ENCODE results near the gene HDAC6.
"Not testable (repeated sequence)": the region's sequence is repeated elsewhere in the genome, so short reads cannot be mapped to it uniquely, and the experiment has no call there.

HDAC6 gene

GRCh38 chrX:48823053-48823452 lies 21.2 kb downstream of the HDAC6 start:
- in situ Hi-C loops (cut with MboI; ENCODE audit: low sequenced_read_pairs), result no loop called here

GRCh38 chrX:48824066-48824465 lies 22.2 kb downstream of the HDAC6 start:
- in situ Hi-C loops (cut with MboI; ENCODE audit: low sequenced_read_pairs), result no loop called here

DNA sequence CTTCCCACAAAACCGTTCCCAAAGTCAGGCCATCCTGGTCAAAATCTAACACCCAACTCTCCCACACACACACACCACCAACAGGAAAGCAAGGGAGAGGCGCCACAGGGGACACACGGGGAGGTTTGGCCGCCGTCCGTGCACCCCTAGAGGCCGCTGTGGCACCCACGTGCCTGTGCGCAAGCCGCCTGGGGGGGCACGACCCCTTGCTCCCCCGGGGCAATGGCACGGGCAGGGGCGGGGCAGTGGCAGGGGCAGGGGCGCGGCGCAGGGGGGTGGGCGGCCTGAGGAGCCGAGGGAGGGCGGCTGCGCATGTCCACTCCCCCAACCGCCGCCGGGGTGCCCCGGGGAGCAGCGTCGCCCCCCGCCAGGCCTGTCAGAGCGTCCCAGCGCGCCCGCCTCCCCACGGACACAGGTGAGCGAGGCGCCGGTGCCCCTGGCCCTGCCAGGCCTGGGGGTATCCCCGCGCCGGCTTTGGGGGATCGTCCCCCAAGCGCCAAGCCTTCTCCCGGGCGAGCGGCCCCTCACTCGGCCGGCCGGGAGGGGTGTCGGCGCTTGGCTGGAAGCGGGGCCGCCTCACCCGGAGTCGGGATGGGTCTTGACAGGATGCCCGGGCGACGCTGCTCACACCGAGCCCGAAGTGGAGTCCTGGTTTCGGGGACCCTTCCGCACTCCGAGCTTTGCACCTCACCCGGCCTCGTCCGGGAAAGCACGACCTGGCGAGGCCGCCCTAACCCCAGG lies 24.4 kb downstream of the HDAC6 start, which contains the start of gene ERAS:
TSS of gene ERAS (plus strand) at position 379 of the 741 bp plus-strand sequence. CDS start 2,611 bp downstream, outside the sequence.
- in situ Hi-C loops (cut with MboI; ENCODE audit: low sequenced_read_pairs), result no loop called here

DNA sequence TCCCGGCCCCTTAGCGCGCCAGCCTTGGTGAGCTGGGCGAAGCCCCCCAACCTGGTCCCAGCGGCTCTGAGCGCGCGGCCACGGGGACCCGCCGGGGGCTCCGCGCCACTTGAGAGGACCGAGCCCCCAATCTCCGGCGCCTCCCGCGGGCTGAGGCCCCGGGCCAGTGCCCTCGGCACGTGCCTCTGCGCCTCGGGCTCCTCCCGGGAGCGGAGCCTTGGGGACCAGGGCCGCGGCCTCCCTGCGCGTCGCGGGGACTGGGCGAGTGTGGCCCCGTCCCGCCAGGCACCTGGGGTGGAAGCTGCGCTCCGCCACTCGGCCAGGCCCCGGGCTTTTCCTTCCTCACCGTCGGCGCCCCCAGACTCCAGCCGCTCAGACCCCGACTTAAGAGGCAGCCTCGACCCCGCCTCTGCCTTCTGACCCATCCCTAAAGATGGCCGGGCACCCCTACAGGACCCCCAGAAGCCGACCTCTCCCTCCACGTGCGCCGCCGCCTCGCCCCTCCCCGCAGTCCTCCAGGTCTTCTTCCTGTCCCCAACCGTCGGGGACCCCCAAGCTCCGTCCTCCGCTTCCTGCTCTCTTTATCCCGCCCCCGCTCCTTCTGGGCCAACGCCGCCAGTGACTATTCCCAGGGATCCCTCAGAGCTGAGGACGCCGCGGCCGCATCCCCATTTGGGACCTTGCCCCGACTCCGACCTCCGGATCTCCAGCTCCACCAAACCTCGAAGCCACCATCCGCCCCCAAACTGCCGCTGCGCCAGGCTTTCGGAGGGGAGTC lies 25.2 kb downstream of the HDAC6 start:
- in situ Hi-C loops (cut with MboI; ENCODE audit: low sequenced_read_pairs), result no loop called here

DNA sequence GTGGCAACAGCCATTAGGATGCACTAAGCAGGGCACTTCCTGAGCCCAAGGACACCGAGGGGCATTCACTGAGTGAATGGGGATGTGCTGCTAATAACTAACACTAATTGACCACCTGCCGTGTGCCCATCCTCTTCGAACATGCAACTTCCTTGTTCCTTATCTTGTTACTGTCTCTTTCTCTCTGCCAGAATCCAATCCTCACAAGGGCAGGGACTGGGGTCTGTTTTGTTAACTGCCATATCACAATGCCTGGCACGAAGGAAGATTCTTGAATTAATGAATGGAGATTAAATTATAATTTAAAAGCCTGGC lies 25.7 kb downstream of the HDAC6 start:
- in situ Hi-C loops (cut with MboI; ENCODE audit: low sequenced_read_pairs), result no loop called here

DNA sequence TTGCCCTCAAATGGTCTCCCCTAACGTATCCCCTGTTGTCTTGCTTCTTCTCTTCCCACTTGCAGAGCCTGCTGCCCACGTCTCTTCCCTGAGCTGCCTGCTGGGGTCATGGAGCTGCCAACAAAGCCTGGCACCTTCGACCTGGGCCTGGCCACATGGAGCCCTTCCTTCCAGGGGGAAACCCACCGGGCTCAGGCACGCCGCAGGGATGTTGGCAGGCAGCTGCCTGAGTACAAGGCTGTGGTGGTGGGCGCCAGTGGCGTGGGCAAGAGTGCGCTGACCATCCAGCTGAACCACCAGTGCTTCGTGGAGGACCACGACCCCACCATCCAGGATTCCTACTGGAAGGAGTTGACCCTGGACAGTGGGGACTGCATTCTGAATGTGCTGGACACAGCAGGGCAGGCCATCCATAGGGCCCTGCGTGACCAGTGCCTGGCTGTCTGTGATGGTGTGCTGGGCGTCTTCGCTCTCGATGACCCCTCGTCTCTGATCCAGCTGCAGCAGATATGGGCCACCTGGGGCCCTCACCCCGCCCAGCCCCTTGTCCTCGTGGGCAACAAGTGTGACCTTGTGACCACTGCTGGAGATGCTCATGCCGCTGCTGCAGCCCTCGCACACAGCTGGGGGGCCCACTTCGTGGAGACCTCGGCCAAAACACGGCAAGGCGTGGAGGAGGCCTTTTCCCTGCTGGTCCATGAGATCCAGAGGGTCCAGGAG lies 27.3 kb downstream of the HDAC6 start:
- in situ Hi-C loops (cut with MboI; ENCODE audit: low sequenced_read_pairs), result no loop called here

DNA sequence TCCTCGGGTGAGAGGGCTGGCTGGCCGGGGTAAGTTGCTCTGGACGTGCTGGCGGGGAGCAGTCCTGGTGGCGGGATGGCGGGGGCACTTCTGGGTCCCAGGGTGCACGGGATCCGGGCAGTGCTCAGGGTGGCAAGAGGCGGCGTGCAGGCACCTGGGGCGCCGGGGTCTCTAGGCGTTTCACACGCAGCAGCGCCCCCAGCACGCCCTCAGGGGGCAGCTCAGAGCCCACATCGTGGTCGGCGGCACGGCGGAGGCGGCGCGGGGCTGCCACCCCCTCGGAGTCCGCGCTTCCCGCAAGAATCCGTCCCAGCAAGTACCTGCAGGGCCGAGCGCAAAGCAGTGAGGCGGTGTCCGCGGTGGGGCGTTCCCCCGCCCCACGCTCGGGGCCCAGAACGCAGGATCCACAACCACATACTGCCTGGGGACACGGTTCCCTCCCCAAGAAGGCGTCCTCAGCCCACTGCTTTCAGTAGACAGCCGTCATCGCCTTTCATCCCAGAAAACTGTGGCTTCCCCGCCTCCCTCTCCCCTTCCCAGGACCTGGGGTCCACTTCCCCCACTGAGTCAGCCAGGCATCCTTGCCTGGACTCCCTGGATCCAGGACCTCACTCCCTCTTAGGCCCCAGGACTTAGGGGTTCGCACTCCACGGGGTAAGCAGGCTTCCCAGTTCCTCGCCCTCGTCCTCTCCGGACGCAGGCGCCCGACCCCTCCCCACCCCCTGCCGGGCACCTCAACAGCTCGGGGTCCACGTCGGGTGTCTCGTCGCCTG lies 29.5 kb downstream of the HDAC6 start:
- in situ Hi-C loops (cut with MboI; ENCODE audit: low sequenced_read_pairs), result no loop called here

DNA sequence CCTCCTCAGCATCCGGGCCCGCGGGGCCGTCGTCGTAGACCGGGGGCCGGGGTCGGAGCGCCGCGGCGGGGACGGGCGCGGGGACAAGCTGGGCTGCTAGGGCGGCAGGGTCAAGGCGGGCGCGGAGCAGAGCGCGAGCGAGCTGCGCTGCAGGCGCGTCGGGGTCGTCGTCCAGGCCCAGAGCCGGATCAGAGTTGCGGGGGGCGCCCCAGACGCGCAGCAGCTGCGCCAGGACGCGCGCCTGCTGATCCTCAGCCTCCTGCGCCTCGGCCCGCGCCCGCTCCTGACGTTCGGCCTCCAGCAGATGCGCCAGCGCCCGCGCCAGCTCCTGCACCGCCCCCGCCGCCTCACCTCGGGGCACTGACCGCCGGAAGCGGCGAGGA lies 30.0 kb downstream of the HDAC6 start:
- in situ Hi-C loops (cut with MboI; ENCODE audit: low sequenced_read_pairs), result no loop called here

- in situ Hi-C loops (cut with MboI; ENCODE audit: low sequenced_read_pairs), result no loop called here
Measured at GRCh38 chrX:48833542-48834138, 31.8 kb downstream of the HDAC6 start.

GRCh38 chrX:48834383-48834709 lies 32.5 kb downstream of the HDAC6 start:
- in situ Hi-C loops (cut with MboI; ENCODE audit: low sequenced_read_pairs), result no loop called here

GRCh38 chrX:48835524-48836329 lies 33.9 kb downstream of the HDAC6 start, which contains the start of gene PCSK1N:
PCSK1N (minus strand) TSS chrX:48835610; CDS start chrX:48835532, 78 bp downstream.
- in situ Hi-C loops (cut with MboI; ENCODE audit: low sequenced_read_pairs), result no loop called here

GRCh38 chrX:48839686-48840085 lies 37.8 kb downstream of the HDAC6 start:
- in situ Hi-C loops (cut with MboI; ENCODE audit: low sequenced_read_pairs), result no loop called here

GRCh38 chrX:48848847-48849246 lies 47.0 kb downstream of the HDAC6 start:
- in situ Hi-C loops (cut with MboI; ENCODE audit: low sequenced_read_pairs), result no loop called here

DNA sequence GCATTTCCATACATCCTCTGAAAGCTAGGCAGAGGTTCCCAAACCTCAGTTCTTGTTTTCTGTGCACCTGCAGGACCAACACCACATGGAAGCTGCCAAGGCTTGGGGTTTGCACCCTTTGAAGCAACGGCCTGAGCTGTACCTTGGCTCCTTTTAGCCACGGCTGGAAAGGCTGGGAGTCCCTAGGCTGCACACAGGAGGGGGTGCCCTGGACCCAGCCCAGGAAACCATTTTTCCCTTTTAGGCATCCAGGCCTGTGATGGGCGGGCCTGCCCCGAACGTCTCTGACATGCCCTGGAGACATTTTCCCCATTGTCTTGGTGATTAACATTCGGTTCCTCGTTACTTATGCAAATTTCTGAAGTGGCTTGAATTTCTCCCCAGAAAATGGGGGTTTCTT lies 51.0 kb downstream of the HDAC6 start:
- in situ Hi-C loops (cut with MboI; ENCODE audit: low sequenced_read_pairs), result no loop called here

- in situ Hi-C loops (cut with MboI; ENCODE audit: low sequenced_read_pairs), result not testable (repeated sequence)
Measured at GRCh38 chrX:48853494-48853893, 51.6 kb downstream of the HDAC6 start.

- in situ Hi-C loops (cut with MboI; ENCODE audit: low sequenced_read_pairs), result not testable (repeated sequence)
Measured at GRCh38 chrX:48854121-48854804, 52.4 kb downstream of the HDAC6 start.

DNA sequence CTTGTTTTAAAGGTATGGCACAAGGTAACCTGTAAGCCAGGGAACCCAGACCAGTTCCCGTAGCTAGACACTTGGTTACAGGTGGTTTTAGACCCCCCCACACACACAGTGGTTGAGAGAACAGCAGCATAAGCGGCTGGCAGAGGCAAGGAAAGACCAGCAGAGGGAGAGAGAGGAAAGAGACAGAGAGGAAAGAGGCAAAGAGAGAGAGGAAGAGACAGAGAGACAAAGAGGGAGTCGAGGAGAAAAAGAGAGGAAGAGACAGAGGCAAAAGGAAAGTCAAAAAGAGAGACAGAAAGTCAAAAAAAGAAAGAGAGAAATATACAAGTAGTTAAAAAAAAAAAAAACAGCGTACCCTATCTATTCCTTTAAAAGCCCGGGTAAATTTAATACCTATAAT lies 53.0 kb downstream of the HDAC6 start:
- in situ Hi-C loops (cut with MboI; ENCODE audit: low sequenced_read_pairs), result no loop called here

DNA sequence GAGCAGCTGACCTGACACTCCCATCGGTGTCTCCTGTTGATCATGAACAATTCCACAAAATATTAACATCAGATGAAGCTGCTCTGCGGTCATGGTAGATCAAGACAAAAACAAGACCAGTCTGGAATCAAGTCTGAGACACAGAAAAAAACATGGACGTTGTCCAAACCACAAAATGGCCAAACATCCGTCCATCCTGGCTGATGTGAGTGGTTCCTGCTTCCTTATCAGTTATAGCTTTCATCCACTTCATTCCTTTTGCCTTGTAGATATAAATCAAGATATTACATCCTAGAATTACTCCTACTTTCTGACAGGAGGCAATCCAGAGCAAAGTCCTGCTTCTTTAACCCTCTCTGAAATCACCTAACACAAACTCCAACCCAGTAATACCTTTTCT lies 62.3 kb downstream of the HDAC6 start:
- in situ Hi-C loops (cut with MboI; ENCODE audit: low sequenced_read_pairs), result no loop called here

- in situ Hi-C loops (cut with MboI; ENCODE audit: low sequenced_read_pairs), result not testable (repeated sequence)
Measured at GRCh38 chrX:48872017-48872416, 70.2 kb downstream of the HDAC6 start.
